Right atrium auricular region (tissue), 2 donors: ENCODE data around the gene EPGN. TPM values are rescaled to one million over a fixed set of nuclear protein-coding genes. Genes with fewer than 3 reads are reported as not detected.
A peak's percentile ranks its signal among the peaks of the same experiment; 100 is the strongest.

Experiments used
- DNase-seq: peaks from one replicate; pipeline ENCODE4 v3.0.0-alpha.2; 2019; ENCODE audit warnings: low spot score
- H3K27ac ChIP-seq, 2 donors: fragments of 200-600 bp; sonication (generic); 1 replicate in 1 of 2; 2 replicates in 1 of 2; pipeline ENCODE4 v1.5.1; 2016 to 2019
- H3K27me3 ChIP-seq, 2 donors: fragments of 200-600 bp; sonication (generic); one replicate each; pipeline versions ENCODE4 v1.5.1 to v1.6.0; 2017 to 2019
- H3K36me3 ChIP-seq: fragments of 200-600 bp; sonication (generic); one replicate; pipeline ENCODE4 v1.5.1; 2016
- H3K4me1 ChIP-seq, 2 donors: fragments of 200-600 bp; sonication (generic); one replicate each; pipeline versions ENCODE4 v1.5.1 to v1.6.0; 2017 to 2019
- H3K4me3 ChIP-seq, 2 donors: fragments of 200-600 bp; sonication (generic); 1 replicate in 1 of 2; 2 replicates in 1 of 2; pipeline ENCODE4 v1.5.1; 2017 to 2019; ENCODE audit warnings: mild to moderate bottlenecking in 1 of 2, moderate library complexity in 1 of 2
- H3K9me3 ChIP-seq, 2 donors: fragments of 200-600 bp; sonication (generic); one replicate each; pipeline ENCODE4 v1.5.1; 2019
- total RNA-seq, 2 donors: library from RNA; depleted of rRNA; stranded (reverse); fragments of >200 nt; gene quantifications; one replicate each; pipeline ENCODE4 v1.1.0, GENCODE V29; 2016
- TF ChIP-seq, protein P1 (sequence below), 2 donors: fragments of 200-600 bp; sonication (generic); IDR thresholded peaks; one replicate each; pipeline ENCODE4 v1.5.1; 2019; ENCODE audit warnings: antibody characterized with exemption in 2 of 2

The EPGN gene
- total RNA-seq, 2 donors from 2014 or later = 1.8 to 3.8 TPM

- DNase-seq = no peak
- Histone ChIP-seq H3K27ac (no peak overlapping the region), H3K36me3 (no peaks in the 10 kb centered on the region), H3K9me3 (peaks cover 0 to 11% of the 10 kb centered on the region in 2 donors), H3K4me1 (no peaks in the 10 kb centered on the region), H3K27me3 (no peaks in the 10 kb centered on the region), H3K4me3 (no peak overlapping the region)
- TF ChIP-seq, protein P1, sequence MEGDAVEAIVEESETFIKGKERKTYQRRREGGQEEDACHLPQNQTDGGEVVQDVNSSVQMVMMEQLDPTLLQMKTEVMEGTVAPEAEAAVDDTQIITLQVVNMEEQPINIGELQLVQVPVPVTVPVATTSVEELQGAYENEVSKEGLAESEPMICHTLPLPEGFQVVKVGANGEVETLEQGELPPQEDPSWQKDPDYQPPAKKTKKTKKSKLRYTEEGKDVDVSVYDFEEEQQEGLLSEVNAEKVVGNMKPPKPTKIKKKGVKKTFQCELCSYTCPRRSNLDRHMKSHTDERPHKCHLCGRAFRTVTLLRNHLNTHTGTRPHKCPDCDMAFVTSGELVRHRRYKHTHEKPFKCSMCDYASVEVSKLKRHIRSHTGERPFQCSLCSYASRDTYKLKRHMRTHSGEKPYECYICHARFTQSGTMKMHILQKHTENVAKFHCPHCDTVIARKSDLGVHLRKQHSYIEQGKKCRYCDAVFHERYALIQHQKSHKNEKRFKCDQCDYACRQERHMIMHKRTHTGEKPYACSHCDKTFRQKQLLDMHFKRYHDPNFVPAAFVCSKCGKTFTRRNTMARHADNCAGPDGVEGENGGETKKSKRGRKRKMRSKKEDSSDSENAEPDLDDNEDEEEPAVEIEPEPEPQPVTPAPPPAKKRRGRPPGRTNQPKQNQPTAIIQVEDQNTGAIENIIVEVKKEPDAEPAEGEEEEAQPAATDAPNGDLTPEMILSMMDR (IDR thresholded peaks at IDR 0.05) = no peak
These were observed 35.8 kb downstream of the EPGN start for GRCh38 chr4:74344031-74344430.

DNA sequence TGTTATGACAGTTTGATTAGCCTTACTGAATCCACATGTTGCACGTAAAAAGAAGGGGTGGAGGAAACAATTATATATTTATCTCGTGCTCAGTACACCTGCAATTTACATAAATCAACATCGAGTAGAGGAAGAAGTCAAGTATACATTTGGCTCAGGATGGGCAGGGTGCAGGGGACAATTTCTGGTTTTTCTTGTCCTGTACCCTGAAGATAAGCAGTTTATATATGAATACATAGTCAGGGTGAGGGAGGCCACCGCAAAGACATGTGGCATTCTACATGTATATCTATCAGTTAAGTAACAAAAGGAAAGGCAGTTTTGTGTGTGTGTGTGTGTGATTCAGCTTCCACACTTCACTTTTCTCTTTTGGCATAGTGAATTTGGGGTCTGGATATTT, 45.6 kb downstream of the EPGN start:
- Histone ChIP-seq H3K36me3 (no peaks in the 10 kb centered on the region), H3K9me3 (no peaks in the 10 kb centered on the region), H3K27ac (no peak overlapping the region), H3K27me3 (no peaks in the 10 kb centered on the region), H3K4me3 (no peak overlapping the region), H3K4me1 (no peaks in the 10 kb centered on the region)
- no peak for DNase-seq
- TF ChIP-seq, protein P1 (IDR thresholded peaks at IDR 0.05) = no peak

DNA sequence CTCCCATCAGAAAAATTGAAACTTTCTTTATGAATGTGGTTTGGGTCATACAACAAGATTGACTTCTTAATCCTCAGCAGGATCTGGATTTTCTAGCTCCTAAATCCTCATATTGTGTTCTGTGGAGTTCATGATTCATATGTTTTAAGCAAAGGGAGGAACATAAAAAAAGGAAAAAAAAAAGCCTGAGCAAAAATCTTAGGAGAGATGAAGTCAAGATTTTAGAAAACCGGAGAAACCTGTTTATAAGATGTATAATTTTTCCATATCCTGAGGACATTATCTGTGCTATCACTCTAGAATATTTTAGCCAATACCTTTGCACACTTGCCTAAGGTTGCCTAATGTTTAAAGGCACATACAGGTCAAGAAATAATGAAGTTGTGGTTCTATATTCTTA, 49.7 kb downstream of the EPGN start:
- Histone ChIP-seq H3K36me3 (no peaks in the 10 kb centered on the region), H3K4me3 (no peak overlapping the region), H3K4me1 (no peaks in the 10 kb centered on the region), H3K27ac (no peak overlapping the region), H3K9me3 (no peaks in the 10 kb centered on the region), H3K27me3 (no peaks in the 10 kb centered on the region)
- no peak for DNase-seq
- TF ChIP-seq, protein P1 (IDR thresholded peaks at IDR 0.05) = no peak

DNA sequence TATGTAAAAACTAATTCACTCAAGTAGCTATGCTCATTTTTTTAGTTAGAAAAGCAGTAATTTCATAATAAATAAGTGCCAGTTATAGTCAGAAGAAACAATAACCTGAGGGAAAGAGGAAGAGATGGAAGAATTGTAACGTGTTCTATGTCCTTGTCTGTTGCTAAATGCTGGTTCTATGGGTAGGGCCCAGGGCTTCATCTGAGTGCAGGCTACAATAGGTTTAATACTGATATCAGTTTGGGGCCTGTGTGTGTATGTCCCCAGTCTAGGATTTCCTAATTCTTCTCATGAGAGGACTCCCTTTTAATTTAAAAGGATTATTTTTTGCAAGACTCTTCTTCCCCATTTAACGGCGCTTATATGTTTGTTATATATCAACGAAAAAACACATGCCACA, 53.4 kb downstream of the EPGN start:
- H3K4me3 ChIP-seq = no peak overlapping the region
- H3K36me3 ChIP-seq = no peaks in the 10 kb centered on the region
- DNase-seq = no peak
- TF ChIP-seq, protein P1 (IDR thresholded peaks at IDR 0.05) = no peak
- H3K4me1 ChIP-seq = peaks cover 0 to 11% of the 10 kb centered on the region in 2 donors
- H3K9me3 ChIP-seq = no peaks in the 10 kb centered on the region
- no peak overlapping the region for H3K27ac ChIP-seq
- no peaks in the 10 kb centered on the region for H3K27me3 ChIP-seq

DNA sequence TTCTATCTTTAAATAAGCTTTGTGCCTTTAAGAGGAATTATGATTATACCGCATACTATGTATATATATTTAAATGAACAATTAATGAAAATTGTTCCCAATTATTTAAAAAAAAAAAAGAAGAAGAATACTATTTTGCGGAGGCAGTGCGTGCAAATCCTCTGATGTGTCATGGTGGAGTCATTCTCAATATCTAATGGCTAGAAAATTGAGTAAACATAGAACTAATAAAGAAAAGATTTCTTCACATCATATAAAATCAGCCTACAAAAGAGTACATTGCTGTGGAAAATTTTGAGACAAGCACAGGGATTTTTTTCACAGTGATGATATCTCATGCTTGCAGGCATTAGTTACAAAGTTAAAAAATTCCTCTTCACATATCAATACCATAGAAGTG, 54.1 kb downstream of the EPGN start:
- DNase-seq = no peak
- no peaks in the 10 kb centered on the region for H3K27me3 ChIP-seq
- no peaks in the 10 kb centered on the region for H3K9me3 ChIP-seq
- no peak overlapping the region for H3K27ac ChIP-seq
- H3K4me1 ChIP-seq = peaks cover 0 to 11% of the 10 kb centered on the region in 2 donors
- H3K4me3 ChIP-seq = no peak overlapping the region
- TF ChIP-seq, protein P1 (IDR thresholded peaks at IDR 0.05) = no peak
- H3K36me3 ChIP-seq = no peaks in the 10 kb centered on the region

DNA sequence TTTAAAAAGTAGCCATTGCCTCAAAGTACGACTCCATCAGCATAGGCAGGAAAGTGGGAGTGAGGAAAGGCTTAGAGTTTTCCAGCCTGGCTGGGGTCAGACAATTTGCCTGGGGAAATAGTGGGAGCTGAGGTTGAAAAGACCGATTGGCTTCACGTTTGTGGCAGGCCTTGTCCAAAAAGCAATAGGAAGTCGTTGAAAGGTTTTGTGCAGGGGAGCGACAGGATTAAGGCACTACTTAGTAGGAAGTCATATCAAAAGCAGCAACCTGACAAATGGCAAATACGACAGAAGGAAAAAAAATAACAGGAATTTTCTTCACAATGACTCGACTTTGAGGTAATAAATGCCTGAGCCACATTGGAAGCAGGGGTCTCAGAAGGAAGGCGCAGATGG, 56.0 kb downstream of the EPGN start:
- peak overlapping the region; percentile 49 to 75 for H3K27ac ChIP-seq
- H3K36me3 ChIP-seq = no peaks in the 10 kb centered on the region
- H3K4me3 ChIP-seq = peak overlapping the region; percentile 48 to 56
- H3K9me3 ChIP-seq = no peaks in the 10 kb centered on the region
- peaks cover 0 to 11% of the 10 kb centered on the region in 2 donors for H3K4me1 ChIP-seq
- no peaks in the 10 kb centered on the region for H3K27me3 ChIP-seq
- TF ChIP-seq, protein P1 (IDR thresholded peaks at IDR 0.05) = no peak
- no peak for DNase-seq
